DMS153 treated with DMSO at 0.1 percent for 48 hours (cell line): ENCODE results near the gene MBD3.
"Not testable (repeated sequence)": the region's sequence is repeated elsewhere in the genome, so short reads cannot be mapped to it uniquely, and the experiment has no call there.

Experiments used
- DNase-seq: peaks from one replicate; lab custom pipeline; 2025; ENCODE audit not compliant: unreplicated experiment; lab: John Stamatoyannopoulos, UW

The MBD3 gene

GRCh38 chr19:1551068-1552040 is 41.3 kb downstream of the MBD3 start:
- DNase-seq = no peak

- DNase-seq = no peak
These were observed 43.2 kb downstream of the MBD3 start for GRCh38 chr19:1549332-1549945.

GRCh38 chr19:1540365-1540925 is 52.2 kb downstream of the MBD3 start:
- DNase-seq = no peak

DNA sequence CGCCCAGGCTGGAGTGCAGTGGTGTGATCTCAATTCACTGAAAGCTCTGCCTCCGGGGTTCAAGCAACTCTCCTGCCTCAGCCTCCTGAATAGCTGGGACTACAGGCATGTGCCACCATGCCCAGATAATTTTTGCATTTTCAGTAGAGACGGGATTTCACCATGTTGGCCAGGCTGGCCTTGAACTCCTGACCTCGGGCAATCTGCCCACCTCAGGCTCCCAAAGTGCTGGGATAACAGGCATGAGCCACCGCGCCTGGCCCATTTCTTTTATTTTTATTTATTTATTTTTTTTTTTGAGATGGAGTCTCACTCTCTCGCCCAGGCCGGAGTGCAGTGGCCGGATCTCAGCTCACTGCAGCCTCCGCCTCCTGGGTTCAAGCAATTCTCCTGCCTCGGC is 52.9 kb downstream of the MBD3 start:
- DNase-seq = not testable (repeated sequence)

GRCh38 chr19:1538978-1539377 is 53.7 kb downstream of the MBD3 start:
- no peak for DNase-seq

DNA sequence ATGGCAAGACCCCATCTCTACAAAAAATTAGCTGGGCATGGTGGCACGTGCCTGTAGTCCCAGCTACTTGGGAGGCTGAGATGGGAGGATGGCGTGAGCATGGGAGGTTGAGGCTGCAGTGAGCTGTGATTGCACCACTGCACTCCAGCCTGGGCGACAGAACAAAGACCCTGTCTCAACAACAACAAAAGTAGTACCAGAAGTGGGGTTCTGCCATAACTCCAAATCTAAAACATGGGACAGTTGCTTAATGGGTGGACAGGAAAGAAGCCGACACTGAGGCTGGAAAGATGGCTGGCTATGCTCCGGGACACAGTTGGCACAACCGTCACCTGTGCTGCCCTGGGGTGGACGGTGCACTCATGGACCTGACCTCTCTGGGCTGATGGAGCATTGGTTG is 57.0 kb downstream of the MBD3 start:
- DNase-seq = not testable (repeated sequence)

DNA sequence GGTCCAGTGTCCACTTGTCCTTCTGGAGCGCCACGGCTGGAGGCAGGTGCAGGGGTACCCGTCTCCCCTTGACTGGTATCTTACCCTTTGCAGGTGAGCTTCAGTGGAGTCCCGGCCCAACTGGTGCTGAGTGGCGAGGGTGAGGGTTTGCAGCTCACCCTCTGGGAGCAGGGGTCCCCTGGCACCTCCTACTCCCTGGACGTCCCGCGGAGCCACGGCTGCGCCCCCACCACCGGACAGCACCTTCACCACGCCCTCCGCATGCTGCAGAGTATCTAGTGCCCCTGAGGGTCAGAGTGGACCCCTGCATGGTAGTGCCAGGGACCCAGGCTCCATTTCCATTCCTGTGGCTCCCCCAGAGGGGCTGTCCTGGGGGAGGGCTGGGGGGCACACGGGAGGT is 57.7 kb downstream of the MBD3 start:
- DNase-seq = no peak

- no peak for DNase-seq
These were observed 59.0 kb downstream of the MBD3 start for GRCh38 chr19:1533510-1534150.

GRCh38 chr19:1532003-1532402 is 60.7 kb downstream of the MBD3 start:
- no peak for DNase-seq

DNA sequence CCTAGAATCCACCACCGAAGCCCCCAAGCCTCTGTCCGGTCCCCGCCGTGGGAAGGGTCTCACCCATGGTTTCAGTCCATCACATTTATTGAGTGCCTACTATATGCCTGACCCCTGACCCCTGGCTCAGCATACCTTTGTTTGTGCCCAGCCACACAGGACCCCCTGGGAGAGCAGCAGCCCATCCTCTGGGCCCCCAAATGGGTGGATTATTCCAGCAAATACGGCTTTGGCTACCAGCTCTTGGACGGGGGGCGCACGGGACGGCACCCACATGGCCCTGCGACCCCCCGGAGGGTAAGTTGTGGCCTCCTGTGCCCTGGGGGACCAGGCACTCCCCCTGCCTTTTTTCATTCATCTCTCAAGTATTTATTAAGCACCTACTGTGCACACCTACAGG is 61.1 kb downstream of the MBD3 start:
- no peak for DNase-seq

DNA sequence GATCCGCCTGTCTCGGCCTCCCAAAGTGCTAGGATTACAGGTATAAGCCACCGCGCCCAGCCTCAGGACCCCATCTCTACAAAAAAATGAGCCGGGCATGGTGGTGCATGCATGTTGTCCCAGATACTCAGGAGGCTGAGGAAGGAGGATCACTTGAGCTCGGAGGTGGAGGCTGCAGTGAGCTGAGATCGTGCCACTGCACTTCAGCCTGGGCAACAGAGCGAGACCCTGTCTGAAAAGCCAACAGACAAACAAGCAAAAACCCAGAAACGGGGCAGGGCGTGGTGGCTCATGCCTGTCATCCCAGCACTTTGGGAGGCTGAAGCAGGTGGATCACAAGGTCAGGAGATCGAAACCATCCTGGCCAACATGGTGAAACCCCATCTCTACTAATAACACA is 61.8 kb downstream of the MBD3 start:
- not testable (repeated sequence) for DNase-seq

DNA sequence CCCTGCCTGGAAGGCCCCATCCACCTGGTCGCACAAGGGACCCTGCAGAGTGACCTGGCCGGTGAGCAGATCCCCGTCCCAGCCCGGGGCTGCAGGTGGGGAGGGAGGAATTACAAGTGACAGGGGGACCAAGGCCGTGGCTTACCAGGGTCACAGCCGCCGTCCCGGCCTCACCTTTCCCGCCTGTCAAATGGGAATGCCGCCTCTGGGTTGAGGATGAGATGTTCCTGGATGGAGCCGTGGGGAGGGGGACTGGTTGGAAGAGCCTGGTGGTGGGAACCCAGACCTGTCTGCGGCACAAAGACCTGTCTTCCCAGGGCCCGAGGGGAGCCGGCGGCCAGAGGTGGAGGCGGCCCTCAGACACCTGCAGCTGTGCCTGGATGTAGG is 63.2 kb downstream of the MBD3 start:
- DNase-seq = no peak

DNA sequence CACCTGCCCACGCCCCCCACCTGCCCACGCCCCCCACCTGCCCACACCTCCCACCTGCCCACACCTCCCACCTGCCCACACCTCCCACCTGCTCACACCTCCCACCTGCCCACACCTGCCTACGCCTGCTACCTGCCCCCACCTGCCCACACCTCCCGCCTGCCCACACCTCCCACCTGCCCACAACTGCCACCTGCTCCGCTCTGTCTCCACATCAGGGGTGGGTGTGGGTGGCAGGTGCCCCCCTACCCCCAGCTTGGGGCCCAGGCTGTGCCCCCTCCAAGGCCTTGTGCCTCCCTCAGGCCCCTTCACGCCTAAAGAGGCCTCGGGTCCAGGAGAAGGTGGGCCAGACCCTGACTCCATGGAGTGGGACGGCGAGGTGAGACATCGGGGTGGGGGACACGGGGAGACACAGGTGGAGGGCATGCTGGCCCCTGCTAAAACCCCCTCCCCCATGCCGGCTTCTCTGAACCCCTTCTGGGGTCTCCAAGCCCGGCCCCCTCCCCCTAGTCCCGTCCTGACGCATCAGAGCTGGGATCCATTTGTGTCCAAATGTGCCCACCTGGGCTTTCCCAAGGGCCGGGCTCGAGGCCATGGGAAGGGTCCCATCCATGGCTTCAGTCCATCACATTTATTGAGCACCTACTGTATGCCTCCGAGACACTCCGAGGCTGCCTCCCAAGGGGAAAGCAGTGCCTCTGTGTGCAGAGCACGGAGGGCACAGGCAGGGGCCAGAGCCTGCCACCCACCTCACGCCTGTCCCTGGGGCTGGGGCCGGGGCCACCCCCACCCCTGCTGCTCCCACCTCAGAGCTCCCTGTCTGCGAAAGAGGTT is 63.9 kb downstream of the MBD3 start:
- no peak for DNase-seq

- DNase-seq = no peak
These were observed 64.9 kb downstream of the MBD3 start for GRCh38 chr19:1527650-1528309.

DNA sequence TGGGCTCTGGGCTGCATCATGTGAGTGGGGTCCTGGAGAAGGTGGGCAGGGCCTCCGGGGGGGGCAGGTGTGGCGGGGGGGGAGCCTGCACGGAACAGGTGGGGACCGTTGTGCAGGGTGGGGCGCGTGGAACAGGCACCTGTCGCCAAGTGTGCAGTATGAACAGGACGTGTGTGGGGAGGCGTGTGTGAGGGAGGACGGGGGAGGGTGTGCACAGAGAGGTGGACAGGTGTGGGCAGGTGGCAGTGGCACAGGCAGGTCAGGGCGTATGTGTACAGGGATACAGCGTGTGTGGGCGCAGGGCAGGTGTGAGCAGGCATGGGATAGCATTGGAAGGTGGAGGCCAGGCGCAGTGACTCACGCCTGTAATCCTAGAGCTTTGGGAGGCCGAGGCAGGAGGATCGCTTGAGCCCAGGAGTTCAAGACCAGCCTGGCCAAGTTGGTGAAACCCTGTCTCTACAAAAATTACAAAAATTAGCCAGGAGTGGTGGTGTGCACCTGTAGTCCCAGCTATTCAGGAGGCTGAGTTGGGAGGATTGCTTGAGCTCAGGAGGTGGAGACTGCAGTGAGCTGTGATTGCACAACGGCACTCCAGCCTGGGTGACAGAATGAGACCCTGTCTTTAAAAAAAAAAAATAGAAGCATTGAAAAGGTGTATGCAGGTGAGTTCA is 65.6 kb downstream of the MBD3 start:
- DNase-seq = no peak

GRCh38 chr19:1526066-1526778 is 66.4 kb downstream of the MBD3 start:
- DNase-seq = no peak

- no peak for DNase-seq
These were observed 67.3 kb downstream of the MBD3 start for GRCh38 chr19:1525343-1525742.

GRCh38 chr19:1524972-1525325 is 67.7 kb downstream of the MBD3 start:
- DNase-seq = no peak
